Dedifferentiated amniotic fluid mesenchymal stem cell (primary cell): ENCODE results near the gene NEXMIF.
"Not testable (repeated sequence)": the region's sequence is repeated elsewhere in the genome, so short reads cannot be mapped to it uniquely, and the experiment has no call there.

ENCODE experiments used
- DNase-seq: peaks from one replicate; pipeline ENCODE4 v3.0.0-alpha.2; 2016; ENCODE audit errors: extremely low spot score

The NEXMIF gene

DNA sequence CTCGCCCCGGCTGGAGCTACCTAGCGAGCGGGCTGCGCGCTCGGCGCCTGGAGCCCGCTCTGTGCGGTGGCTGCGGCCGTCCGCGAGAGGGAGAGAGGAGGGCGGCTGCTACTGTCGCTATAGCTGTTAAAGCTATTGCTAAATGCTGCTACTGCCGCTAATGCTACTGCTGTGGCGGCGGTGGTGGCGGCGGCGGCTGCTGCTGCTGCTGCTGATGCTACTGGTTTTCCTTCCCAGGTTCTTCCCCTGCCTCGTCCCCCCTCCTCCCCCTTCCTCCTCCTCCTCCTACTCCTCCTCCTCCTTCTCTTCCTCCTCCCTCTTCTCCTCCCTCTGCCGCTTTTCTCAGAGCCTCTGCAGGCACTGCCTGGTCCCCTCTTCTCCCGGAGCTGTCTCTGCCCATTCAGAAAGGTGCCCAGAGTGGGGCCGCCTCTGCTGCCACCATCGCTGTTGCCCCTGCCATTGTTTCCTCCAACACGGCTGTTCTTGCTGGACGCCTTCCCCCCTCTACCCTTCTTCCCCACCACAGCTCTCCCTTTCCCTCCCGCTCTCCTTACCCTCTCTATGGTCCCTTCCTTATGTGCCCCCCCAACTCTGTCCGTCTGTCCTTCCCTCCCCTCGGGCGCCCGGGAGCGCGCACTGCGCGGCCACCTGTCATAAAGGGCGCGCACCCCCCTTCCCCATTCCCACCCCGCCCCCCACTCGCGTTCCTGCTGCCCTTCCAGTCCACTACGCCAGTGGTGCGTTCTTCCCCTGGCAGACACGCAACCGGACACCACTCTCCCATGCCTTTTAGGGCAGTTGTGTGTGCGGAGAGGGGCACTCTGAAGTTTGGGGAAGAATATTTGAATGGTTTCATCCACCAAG is at the start of gene NEXMIF:
TSS of gene NEXMIF (minus strand) at position 228 of the 864 bp plus-strand sequence.
- DNase-seq, result no peak

DNA sequence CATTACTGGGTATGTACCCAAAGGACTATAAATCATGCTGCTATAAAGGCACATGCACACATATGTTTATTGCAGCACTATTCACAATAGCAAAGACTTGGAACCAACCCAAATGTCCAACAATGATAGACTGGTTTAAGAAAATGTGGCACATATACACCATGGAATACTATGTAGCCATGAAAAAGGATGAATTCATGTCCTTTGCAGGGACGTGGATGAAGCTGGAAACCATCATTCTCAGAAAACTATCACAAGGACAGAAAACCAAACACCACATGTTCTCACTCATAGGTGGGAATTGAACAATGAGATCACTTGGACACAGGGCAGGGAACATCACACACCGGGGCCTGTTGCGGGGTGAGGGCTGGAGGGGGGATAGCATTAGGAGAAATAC is 36.7 kb upstream of the NEXMIF start:
- not testable (repeated sequence) for DNase-seq

DNA sequence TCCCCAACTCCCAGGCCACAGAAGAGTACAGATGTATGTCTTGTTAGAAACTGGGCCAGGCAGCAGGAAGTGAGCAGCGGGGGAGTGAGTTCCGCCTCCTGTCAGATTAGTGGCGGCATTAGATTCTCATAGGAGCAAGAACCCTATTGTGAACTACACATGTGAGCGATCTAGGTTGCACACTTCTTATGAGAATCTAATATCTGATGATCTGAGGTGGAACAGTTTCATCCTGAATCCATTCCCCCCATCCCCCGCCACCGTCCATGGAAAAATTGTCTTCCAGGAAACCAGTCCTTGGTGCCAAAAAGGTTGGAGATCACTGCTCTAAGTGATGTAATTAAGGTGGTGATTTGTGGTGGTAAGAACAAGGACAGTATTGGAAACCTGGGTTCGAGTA is 24.5 kb upstream of the NEXMIF start:
- no peak for DNase-seq

DNA sequence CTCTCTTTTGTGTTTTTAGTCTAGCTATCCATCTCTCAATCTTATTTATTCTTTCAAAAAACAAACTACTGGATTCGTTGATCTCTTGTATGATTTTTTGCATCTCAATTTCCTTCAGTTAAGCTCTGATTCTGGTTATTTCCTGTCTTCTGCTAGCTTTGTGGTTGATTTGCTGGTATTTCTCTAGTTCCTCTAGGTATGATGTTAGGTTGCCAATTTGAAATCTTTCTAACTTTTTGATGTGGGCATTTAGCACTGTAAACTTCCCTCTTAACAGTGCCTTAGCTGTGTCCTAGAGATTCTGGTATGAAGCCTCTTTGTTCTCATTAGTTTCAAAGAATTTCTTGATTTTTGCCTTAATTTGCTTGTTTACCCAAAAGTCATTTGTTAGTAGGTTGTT is 15.2 kb upstream of the NEXMIF start:
- no peak for DNase-seq

DNA sequence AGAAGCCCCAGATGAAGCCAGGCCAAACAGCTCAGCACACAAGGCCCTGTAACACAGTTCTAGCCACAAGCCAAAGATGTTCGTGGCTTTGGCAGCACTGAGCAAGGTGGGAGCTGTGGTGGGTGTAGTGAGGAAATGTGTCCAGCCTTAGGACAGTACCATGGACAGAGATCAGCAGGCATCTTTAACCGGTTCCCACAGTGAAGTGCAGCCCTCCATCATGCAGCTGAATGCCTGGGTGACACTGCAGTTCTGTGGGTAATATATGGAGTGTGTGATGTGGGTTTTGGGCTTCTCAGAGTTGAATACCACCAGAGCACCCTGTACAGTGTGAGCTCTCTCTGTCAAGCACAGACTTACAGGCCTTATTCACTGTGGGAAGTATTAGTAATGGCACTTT is 6.0 kb upstream of the NEXMIF start:
- DNase-seq, result no peak

DNA sequence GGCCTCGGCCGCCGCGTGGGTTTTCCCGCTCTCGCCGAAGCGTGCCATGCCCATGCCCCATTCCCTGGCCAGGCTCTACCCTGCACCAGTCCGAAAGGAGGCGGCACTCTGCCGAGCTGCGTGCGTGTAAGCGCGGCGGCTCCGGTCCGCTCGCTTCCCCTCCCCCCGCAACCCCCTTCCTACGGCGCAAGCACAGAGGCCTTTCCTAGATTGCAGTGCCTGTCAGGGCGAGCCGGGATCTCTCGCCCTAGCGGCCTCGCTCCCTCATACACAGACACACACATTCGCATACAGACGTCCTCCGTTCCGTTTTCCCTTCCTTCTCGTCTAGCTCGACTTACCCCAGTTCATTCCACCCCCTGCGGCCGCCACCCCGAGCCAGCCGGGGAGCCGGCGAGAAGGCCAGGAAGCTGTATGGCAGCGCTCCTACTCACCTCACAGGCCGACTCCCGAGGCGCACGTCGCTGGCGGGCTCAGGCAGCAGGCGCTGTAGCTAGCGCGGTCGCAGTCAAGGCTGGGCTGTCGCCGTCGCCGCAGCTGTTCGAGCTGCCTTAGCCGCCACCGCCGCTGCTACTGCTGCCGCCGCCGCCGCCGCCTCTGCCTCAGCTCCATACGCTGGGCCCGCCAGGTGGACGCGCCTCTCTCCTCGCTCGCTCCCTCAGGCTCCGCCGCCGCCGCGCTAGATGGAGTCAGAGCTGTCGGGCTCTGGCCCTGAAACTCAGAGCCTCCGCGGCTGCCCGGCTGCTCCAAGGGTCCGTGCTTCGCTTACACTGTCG is 615 bp downstream of the NEXMIF start:
- no peak for DNase-seq

DNA sequence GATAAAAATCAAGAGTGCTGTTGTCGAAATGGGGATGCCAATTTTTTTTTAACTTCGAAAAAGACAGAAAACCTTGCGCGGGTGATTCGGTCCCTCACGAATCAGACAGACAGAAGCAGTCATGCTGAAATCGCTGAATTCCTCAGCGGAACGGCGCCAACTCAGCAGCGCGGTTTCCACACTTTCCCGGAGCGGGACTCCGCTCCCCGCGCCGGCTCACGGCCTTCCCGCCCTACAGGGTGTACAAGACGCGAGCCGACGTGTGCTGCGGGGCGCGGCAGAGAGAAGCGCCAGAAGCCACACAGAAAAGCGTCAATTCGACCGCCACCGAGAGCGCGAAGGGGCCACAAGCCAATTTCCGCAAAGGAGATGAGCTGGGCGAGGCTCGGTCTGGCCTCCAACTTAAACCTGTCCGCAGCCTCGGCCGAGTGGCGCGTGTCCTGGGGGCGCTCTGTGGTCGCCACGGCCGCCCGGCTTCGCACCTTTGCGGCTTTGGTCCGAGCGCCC is 1.3 kb downstream of the NEXMIF start:
- DNase-seq, result no peak

DNA sequence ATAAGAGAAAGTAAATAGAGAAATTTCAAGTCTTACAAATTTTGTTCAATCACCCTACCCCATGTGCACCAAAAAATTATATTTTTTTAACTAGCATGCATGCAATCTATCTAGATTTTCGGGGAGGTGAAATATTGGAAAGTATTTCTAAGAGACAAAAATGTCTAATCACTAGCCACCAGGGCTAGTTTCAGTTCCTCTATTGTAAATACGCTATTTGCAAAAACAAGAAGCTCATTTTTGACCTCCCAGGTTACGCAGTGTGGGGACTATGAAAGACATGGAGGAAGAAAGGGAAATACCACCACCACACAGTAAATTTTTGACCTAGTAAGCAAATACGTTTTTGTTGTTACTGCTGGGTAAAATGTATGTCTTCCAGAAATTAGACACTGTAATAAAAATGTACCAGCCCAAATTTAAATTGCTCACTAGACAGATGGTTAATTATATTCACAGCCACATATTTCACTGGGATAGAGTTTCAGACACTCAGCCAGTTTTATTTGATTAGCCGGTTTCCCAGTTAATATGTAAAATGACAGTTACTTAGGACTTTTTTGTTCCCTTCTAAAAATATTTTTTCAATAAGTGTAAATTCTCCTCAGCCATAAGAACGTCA is 2.2 kb downstream of the NEXMIF start:
- no peak for DNase-seq

DNA sequence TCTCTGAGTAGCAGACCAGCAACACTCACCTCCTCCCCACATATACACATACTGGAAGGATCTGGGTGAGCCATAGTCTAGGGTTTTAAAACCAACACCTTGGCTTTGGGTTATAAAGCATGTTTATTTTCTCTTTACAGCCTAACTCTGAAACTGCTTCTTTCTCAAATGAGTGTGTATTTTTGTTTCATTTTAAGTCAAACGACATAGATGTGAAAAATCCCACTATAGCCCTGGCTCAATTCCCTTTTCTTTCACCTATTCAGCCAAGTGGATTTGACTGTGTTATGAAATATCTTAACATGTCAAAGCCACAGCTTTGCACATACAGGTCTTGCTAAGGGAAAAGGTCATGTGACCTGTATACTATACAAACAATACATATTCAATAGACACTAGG is 13.8 kb downstream of the NEXMIF start:
- DNase-seq, result no peak

DNA sequence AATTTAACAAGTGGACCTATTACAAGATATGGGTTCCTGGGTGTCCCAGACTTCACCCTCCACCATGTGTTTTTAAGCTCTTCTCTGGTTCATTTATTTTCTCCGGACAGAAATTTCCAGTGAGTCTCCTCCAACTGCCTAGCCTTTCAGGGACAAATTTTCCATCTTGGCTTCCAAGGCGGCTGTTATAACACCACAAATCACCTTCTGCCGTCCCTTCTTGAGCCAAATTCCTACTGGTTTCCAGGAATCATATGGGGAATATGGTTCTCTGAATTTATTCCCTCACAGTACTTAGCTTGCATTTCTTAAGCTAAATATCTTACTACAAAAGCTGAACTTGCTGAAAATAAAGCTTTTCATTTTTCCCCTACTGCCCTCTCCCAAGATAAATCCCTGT is 18.8 kb downstream of the NEXMIF start:
- no peak for DNase-seq

DNA sequence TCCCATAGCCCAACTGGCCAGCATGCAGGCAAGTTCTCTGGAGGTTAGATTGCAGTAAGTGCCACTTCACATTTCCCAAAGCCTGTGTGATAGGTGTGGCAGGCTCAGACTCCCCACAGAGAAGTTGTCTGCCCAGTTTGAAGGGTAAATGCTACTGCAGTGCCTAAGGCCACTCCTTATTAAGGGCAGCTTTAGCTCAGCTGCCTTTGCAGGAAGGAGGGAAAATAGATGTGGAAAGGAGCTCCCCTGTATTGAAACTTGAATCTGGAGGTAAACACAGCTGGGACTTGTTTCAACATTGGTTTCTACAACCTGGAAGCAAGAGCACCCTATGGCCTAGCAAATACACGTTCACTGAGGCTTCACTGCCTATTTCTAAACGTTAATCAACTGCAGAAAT is 22.4 kb downstream of the NEXMIF start:
- no peak for DNase-seq

DNA sequence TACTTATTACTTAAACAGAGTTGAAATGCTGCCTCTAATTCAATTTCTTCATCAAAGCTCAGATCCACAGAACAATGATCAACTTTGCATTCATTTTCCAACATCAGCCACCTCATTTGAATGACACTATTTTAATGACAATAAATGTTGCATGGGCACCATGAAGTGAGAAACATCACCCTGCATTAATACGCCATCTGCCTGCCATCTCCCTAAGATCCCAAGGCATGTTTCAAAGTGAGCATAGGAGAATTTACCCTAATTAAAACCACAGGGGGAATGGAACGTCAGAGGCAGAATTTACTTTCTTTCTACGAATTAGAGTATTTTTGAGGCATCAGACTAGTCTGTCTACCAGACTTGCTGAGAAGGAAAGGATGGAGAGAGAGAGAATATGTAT is 32.7 kb downstream of the NEXMIF start:
- no peak for DNase-seq

DNA sequence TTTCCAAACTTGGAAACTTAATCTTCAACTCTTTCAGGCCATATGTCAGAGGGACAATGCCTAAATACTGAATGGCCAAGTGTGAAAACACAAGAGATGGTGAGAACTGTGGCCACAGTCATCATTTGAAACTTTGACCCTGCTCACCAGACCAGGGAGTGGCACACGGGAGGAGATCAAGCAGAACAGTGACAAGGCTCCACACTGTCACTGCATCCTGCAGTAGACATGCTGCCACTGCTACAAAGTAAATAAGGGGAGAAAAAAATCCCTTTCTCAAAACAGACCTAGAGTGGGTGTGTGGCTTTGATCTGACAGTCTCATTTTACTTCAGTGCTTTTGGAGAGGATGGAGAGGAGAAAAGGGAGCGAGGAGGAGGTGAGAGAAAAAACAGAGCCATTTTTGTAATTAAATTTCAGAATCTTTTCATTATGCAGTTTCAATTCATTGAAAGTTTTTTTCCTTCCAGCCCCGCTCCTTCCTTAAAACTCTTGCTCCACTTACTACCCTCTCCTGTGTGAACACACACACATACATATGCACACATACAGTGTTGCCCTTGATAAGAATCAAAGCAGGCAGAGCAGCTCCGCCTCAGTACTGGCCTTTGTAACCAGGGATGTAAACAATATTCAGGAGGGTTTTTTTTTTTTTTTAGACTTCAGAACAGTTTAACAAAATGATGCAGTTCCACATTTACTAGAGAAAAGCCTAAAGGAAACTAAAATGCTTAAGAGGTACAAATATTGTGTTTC is 34.4 kb downstream of the NEXMIF start:
- DNase-seq, result no peak

DNA sequence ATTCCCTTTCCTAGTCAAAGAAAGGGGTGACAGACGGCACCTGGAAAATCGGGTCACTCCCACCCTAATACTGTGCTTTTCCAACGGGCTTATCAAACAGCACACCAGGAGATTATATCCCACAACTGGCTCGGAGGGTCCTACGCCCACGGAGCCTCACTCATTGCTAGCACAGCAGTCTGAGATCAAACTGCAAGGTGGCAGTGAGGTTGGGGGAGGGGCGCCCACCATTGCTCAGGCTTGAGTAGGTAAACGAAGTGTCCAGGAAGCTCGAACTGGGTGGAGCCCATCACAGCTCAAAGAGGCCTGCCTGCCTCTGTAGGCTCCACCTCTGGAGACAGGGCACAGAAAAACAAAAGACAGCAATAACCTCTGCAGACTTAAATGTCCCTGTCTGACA is 42.9 kb downstream of the NEXMIF start:
- DNase-seq, result not testable (repeated sequence)

DNA sequence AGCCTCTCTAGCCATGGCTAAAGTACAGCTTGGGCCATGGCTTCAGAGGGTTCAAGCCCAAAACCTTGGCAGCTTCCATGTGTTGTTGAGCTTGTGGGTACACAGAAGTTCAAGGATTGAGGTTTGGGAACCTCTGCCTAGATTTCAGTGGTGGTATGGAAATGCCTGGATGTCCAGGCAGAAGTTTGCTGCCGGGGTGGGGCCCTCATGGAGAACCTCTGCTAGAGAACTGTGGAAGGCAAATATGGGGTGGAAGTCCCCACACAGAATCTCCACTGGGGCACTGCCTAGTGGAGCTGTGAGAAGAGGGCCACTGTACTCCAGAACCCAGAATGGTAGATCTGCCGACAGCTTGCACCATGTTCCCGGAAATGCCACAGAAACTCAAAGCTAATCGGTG is 59.5 kb downstream of the NEXMIF start:
- no peak for DNase-seq

DNA sequence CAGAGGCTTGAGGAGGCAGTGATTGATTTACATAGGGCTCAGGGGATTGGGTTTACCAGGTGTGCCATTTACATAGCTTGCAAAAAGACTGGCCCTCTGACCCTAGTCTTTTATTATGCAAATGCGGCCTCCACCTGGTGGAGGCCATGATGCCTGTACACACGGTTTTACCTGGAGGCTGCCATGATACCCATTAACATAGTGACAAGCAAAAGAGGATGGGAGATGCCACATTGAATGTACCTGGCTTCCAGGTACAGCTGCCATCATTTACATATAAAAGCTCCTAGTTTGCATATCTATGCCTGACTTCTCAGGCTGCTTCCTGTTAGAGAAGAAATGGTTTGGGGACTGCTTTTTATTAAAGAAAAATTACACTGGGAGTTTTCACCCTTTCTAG is 72.0 kb downstream of the NEXMIF start:
- DNase-seq, result no peak

DNA sequence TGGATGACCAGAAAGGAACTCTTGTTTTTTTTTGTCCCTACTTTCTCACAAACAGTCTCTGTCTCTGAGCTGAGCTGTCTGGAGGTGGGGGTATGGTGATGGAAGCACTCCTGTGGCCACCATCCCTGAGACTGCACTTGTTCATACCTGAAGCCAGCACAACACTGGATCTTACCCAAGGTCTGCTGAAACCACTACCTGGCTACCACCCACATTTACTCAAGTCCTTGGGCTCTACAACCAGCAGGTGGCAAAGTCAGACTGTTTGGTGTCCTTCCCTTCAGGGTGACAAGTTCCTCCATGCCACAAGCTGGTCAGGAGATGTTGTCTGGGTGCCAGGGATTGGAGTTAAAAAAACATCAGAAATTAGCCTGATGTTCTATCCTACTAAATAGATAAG is 89.7 kb downstream of the NEXMIF start:
- no peak for DNase-seq

DNA sequence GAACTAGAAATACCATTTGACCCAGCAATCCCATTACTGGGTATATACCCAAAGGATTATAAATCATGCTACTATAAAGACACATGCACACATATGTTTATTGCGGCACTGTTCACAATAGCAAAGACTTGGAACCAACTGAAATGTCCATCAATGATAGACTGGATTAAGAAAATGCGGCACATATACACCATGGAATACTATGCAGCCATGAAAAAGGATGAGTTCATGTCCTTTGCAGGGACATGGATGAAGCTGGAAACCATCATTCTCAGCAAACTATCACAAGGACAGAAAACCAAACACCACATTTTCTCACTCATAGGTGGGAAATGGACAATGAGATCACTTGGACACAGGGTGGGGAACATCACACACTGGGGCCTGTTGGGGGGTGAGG is 105.5 kb downstream of the NEXMIF start:
- DNase-seq, result not testable (repeated sequence)

DNA sequence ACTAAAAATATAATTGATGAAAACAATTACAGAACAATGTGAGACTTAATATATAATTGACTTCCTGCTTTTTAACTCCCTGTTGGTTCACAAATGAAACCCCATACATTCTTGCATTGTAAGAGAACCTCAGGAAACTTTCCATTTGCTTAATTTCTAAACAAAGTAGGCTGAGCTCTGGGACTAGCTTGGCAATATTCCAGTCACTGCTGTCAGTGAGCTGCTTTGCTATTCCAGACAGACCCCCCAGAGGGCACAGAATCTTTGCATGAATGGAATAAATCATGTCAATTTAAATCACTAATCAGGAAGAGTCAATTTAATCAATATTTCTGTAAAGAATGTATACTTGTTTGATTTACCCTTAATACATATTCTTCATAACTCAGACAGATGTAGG is 110.6 kb downstream of the NEXMIF start:
- DNase-seq, result no peak

DNA sequence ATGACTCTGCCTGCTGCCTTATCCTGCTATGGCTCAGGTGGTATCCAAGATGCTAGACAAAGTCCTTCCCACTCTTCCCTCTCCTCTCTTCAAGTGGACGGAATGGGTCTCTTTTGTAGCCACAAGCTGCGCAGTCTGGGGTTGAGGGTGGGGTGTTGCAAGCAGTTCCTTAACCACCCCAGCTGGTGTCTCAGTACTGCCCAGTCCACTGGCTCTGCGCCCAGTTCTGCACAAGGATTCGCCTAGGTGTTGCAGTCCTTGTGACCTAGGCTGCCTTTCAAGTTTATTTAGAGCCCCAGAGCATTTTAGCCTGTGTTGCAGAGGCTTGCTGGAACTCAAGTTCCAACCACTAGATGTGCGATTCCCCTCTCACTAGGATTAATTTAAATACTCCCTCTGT is 120.7 kb downstream of the NEXMIF start:
- DNase-seq, result no peak

DNA sequence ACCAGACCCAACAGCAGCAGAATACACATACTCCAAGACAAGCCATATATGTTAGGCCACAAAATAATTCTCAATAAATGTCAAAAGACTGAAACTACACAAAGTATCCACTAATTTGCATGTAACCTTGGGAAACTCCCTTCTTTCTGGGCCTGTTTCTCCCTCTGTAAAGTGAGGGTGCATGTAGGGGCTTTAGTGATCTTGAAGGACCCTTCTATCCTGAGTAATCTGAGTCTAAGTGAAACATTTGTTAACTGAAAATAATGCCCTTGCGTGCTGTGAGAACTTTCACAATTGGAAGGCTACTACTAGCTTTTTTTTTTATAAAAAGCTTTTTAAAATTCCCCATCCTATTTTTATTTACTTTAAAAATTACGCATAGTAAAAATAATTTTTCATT is 125.2 kb downstream of the NEXMIF start:
- no peak for DNase-seq
